ENCODE measurements around the gene SEMA4D.
A peak's percentile ranks its signal among the peaks of the same experiment; 100 is the strongest.

The SEMA4D gene

GRCh38 chr9:89432986-89433530 is 64.9 kb downstream of the SEMA4D start:
- no peak for DNase-seq (ENCODE audit: low read depth)
- H3K4me3 ChIP-seq (ENCODE audit: low read depth, low read length) = no peak overlapping the region
- TF ChIP-seq MAX (IDR thresholded peaks at IDR 0.05; ENCODE audit: low read depth, low read length) = no peak
- TF ChIP-seq CTCF (IDR thresholded peaks at IDR 0.05; ENCODE audit: low read depth, low read length) = no peak
- TF ChIP-seq POLR2A (IDR thresholded peaks at IDR 0.05; ENCODE audit: extremely low read depth, insufficient read length) = no peak
- no peak for TF ChIP-seq MYC (IDR thresholded peaks at IDR 0.05; ENCODE audit: low read depth, low read length)

GRCh38 chr9:89431930-89432725 is 65.8 kb downstream of the SEMA4D start:
- no peak for TF ChIP-seq POLR2A (IDR thresholded peaks at IDR 0.05; ENCODE audit: extremely low read depth, insufficient read length)
- TF ChIP-seq MYC (IDR thresholded peaks at IDR 0.05; ENCODE audit: low read depth, low read length) = no peak
- TF ChIP-seq MAX (IDR thresholded peaks at IDR 0.05; ENCODE audit: low read depth, low read length) = no peak
- TF ChIP-seq CTCF (IDR thresholded peaks at IDR 0.05; ENCODE audit: low read depth, low read length) = no peak
- DNase-seq (ENCODE audit: low read depth) = peak; percentile 61
- H3K4me3 ChIP-seq (ENCODE audit: low read depth, low read length) = no peak overlapping the region

GRCh38 chr9:89430995-89431394 is 66.9 kb downstream of the SEMA4D start:
- no peak overlapping the region for H3K4me3 ChIP-seq (ENCODE audit: low read depth, low read length)
- TF ChIP-seq MYC (IDR thresholded peaks at IDR 0.05; ENCODE audit: low read depth, low read length) = no peak
- no peak for TF ChIP-seq MAX (IDR thresholded peaks at IDR 0.05; ENCODE audit: low read depth, low read length)
- TF ChIP-seq CTCF (IDR thresholded peaks at IDR 0.05; ENCODE audit: low read depth, low read length) = no peak
- no peak for TF ChIP-seq POLR2A (IDR thresholded peaks at IDR 0.05; ENCODE audit: extremely low read depth, insufficient read length)
- no peak for DNase-seq (ENCODE audit: low read depth)

GRCh38 chr9:89428901-89429890 is 68.7 kb downstream of the SEMA4D start:
- DNase-seq (ENCODE audit: low read depth) = peak; percentile 62
- no peak for TF ChIP-seq MAX (IDR thresholded peaks at IDR 0.05; ENCODE audit: low read depth, low read length)
- TF ChIP-seq POLR2A (IDR thresholded peaks at IDR 0.05; ENCODE audit: extremely low read depth, insufficient read length) = no peak
- no peak for TF ChIP-seq MYC (IDR thresholded peaks at IDR 0.05; ENCODE audit: low read depth, low read length)
- no peak for TF ChIP-seq CTCF (IDR thresholded peaks at IDR 0.05; ENCODE audit: low read depth, low read length)
- H3K4me3 ChIP-seq (ENCODE audit: low read depth, low read length) = no peak overlapping the region

GRCh38 chr9:89428222-89428761 is 69.6 kb downstream of the SEMA4D start:
- H3K4me3 ChIP-seq (ENCODE audit: low read depth, low read length) = no peak overlapping the region
- no peak for DNase-seq (ENCODE audit: low read depth)
- TF ChIP-seq MYC (IDR thresholded peaks at IDR 0.05; ENCODE audit: low read depth, low read length) (no peak), POLR2A (IDR thresholded peaks at IDR 0.05; ENCODE audit: extremely low read depth, insufficient read length) (no peak), CTCF (IDR thresholded peaks at IDR 0.05; ENCODE audit: low read depth, low read length) (no peak), MAX (IDR thresholded peaks at IDR 0.05; ENCODE audit: low read depth, low read length) (no peak)

Data from NB4 (cell line).